ENCODE results near the gene LAG3.

Gene LAG3

DNA sequence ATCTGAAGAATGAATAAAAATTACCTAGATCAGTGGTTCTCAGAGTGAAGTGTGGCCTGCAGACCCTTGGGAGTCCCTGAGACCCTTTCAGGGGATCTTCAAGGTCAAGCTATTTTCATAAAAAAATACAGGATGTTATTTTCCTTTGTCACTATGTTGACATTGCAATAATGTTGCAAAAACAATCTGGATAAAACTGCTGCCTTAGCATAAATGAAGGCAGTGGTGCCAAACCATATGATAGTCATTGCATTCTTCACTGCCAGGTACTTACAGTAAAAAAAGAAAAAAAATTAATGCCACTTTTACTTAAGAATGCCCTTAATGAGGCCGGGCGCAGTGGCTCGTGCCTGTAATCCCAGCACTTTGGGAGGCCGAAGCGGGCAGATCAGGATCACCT is 15.0 kb downstream of the LAG3 start:
- H3K4me3 ChIP-seq (ENCODE audit: control insufficient read depth, low read depth, low read length) = no peak overlapping the region
- TF ChIP-seq, protein P1, sequence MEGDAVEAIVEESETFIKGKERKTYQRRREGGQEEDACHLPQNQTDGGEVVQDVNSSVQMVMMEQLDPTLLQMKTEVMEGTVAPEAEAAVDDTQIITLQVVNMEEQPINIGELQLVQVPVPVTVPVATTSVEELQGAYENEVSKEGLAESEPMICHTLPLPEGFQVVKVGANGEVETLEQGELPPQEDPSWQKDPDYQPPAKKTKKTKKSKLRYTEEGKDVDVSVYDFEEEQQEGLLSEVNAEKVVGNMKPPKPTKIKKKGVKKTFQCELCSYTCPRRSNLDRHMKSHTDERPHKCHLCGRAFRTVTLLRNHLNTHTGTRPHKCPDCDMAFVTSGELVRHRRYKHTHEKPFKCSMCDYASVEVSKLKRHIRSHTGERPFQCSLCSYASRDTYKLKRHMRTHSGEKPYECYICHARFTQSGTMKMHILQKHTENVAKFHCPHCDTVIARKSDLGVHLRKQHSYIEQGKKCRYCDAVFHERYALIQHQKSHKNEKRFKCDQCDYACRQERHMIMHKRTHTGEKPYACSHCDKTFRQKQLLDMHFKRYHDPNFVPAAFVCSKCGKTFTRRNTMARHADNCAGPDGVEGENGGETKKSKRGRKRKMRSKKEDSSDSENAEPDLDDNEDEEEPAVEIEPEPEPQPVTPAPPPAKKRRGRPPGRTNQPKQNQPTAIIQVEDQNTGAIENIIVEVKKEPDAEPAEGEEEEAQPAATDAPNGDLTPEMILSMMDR (conservative IDR thresholded peaks at IDR 0.05; ENCODE audit: control insufficient read depth, insufficient read depth, low read depth, low read length) = no peak
- DNase-seq (ENCODE audit: low read depth) = no peak

DNA sequence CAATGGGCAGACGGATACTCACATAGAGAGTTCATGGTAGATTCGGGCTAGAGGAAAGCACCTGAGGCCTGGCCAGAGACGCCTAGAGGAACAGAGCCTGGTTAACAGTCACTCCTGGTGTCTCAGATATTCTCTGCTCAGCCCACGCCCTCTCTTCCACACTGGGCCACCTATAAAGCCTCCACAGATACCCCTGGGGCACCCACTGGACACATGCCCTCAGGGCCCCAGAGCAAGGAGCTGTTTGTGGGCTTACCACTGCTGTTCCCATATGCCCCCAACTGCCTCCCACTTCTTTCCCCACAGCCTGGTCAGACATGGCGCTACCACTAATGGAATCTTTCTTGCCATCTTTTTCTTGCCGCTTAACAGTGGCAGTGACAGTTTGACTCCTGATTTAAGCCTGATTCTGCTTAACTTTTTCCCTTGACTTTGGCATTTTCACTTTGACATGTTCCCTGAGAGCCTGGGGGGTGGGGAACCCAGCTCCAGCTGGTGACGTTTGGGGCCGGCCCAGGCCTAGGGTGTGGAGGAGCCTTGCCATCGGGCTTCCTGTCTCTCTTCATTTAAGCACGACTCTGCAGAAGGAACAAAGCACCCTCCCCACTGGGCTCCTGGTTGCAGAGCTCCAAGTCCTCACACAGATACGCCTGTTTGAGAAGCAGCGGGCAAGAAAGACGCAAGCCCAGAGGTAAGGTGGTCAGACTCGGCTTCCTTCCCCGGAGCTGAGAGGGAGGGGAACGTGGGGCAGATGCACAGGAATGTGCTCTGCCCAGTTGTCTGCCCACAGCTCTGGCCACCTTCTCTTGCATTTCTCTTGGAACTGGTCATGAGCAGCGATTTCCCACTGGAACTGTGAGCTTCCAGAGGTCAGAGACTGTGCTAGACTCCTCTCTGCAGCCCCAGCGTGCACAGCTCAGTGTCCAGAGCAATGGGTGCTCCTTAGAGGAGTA is 16.9 kb downstream of the LAG3 start, which contains the start of gene CD4:
TSS of gene CD4 (plus strand) at position 557 of the 953 bp plus-strand sequence. CDS start 10,611 bp downstream, outside the sequence.
- no peak for DNase-seq (ENCODE audit: low read depth)
- no peak within 1 kb of the TSS for H3K4me3 ChIP-seq (ENCODE audit: control insufficient read depth, low read depth, low read length)
- TF ChIP-seq, protein P1 (conservative IDR thresholded peaks at IDR 0.05; ENCODE audit: control insufficient read depth, insufficient read depth, low read depth, low read length) = no peak

DNA sequence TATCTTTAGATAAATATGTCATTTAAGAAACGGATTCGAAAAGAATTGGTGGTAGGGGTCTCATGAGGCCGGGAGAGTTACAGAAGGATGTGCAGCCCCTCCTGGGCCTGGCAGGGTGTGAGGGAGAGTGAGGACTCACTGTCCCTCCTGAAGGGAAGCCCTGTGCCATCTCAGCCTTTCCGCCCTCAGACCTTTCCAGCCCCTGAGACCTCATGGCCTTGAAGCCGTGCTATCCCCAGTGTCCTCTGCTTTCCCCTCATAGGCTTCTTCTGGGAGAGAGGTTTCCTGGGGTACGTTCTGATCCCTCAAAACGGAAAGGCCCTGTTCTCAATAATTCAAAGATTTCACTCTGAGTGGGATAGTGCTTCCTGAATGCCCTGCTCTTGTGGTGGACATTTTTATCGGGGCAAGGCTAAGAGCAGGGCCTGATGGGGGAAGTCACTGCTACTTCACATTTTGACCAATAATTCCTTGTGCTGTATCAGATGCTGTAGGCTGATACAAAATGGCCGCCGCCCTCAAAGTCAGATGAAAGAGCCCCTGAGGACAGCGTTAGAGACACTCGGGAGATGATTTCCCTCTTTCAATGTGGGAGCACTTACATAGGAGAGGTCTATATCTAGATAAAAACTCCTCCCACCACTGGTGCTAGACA is 18.3 kb downstream of the LAG3 start:
- H3K4me3 ChIP-seq (ENCODE audit: control insufficient read depth, low read depth, low read length) = no peak overlapping the region
- TF ChIP-seq, protein P1 (conservative IDR thresholded peaks at IDR 0.05; ENCODE audit: control insufficient read depth, insufficient read depth, low read depth, low read length) = no peak
- no peak for DNase-seq (ENCODE audit: low read depth)

DNA sequence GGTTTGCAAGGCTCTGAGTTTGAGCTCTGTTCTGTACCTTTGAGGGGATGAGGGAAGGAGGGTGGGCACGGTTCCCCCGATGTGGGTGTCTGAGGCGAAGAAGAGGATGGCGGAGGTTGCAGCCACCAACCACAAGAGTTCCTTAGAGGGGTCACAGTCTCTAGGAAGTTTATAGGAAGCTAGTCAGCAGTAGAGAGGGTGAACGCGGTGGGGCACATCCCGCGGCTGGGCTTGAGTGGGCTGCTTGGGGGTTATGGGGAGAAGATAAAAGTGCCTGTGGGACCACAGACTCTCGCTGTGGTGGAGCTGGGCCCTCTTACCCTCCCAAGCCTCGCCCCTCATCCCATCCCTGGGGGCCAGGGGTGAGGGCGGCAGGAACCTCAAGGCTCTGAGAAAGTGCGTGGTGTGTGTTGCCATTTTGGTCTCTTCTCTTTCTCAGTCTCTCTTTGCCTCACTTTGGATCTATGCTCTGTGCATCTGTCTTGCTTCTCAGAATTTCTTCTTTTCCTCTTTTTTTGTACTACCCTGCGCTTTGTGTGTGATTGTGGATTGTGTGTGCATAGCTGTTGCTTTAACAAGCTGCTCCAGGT is 19.7 kb downstream of the LAG3 start:
- H3K4me3 ChIP-seq (ENCODE audit: control insufficient read depth, low read depth, low read length) = no peak overlapping the region
- TF ChIP-seq, protein P1 (conservative IDR thresholded peaks at IDR 0.05; ENCODE audit: control insufficient read depth, insufficient read depth, low read depth, low read length) = no peak
- DNase-seq (ENCODE audit: low read depth) = no peak

DNA sequence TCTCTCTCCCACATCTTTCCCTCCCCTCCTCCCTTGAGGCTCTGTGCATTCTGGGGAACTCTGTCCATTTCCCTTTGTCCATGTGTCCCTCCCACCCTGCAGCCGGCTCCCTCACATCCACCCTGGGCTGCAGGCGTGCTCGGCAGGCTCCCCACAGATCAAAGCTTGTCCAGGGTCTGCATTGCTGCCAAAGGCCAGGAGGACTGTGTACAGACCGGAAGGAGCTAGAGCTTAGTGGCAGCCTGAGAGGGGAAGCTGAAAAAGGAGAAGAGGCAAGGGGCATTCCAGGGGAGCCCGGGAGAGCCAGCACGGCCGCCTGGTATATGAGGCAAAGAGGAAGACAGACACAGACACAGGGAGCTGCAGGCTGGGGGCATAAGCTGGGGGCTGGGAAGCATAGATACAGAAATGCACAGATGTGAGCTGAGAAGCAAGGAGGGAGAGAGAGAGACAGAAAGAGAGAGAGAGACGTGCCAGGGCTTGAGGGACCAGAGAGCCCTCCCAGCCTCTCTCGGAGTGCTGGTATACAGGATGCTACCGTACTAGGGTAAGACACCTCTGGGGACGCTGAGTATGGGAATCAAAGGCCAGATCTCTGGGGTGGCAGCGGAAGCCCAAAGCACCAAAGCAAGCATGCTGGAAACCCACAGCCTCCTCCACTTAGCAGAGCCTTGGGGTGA is 20.3 kb downstream of the LAG3 start:
- H3K4me3 ChIP-seq (ENCODE audit: control insufficient read depth, low read depth, low read length) = no peak overlapping the region
- TF ChIP-seq, protein P1 (conservative IDR thresholded peaks at IDR 0.05; ENCODE audit: control insufficient read depth, insufficient read depth, low read depth, low read length) = no peak
- DNase-seq (ENCODE audit: low read depth) = no peak

DNA sequence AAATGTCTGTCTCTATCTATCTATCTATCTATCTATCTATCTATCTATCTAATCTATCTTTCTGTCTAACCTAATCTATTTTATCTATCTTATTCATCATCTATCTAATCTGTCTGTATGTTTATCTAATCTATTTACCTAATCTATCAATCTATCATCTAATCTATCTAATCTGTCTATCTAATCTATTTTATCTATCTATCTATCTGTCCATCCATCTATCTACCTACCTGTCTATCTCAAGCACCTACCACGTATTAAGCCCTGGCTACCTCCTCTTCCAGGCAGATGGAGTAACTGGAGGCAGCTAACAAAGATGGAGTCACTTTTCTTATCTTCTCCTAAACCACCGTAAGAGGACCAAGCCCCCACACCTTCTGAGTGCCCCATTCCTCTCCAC is 22.8 kb downstream of the LAG3 start:
- no peak for DNase-seq (ENCODE audit: low read depth)
- no peak overlapping the region for H3K4me3 ChIP-seq (ENCODE audit: control insufficient read depth, low read depth, low read length)
- TF ChIP-seq, protein P1 (conservative IDR thresholded peaks at IDR 0.05; ENCODE audit: control insufficient read depth, insufficient read depth, low read depth, low read length) = no peak

Data from fibroblast of mammary gland (primary cell).